CD4-positive, alpha-beta memory T cell (primary cell): Measurements from ENCODE around the gene AK5. TPM values are rescaled to one million over a fixed set of nuclear protein-coding genes. Genes with fewer than 3 reads are reported as not detected.

Experiments used
- CTCF ChIA-PET: fragments of 350-600 bp; sonication (Branson Sonifier 250); formaldehyde crosslinking; loops from one replicate; lab custom pipeline; 2021; ENCODE audit warnings: inconsistent platforms; ENCODE audit not compliant: partially characterized antibody; lab: Charles Lee
- POLR2A ChIA-PET: fragments of 350-600 bp; sonication (Branson Sonifier 250); formaldehyde crosslinking; loops from one replicate; lab custom pipeline; 2021; ENCODE audit not compliant: partially characterized antibody; lab: Charles Lee
- DNase-seq, 5 donors: peaks; one replicate each; pipeline versions ENCODE4 v3.0.0 to v3.0.0-alpha.2; 2020 to 2022; ENCODE audit warnings: mixed read lengths in 1 of 5
- H3K27ac ChIP-seq: one replicate; pipeline ENCODE4 v1.7.0; 2013; ENCODE audit warnings: low read depth, low read length
- H3K27me3 ChIP-seq: 2 replicates; pipeline ENCODE4 v1.7.0; 2013; ENCODE audit warnings: mild to moderate bottlenecking, low read length, moderate library complexity; ENCODE audit not compliant: insufficient read depth
- H3K36me3 ChIP-seq: 2 replicates; pipeline ENCODE4 v1.7.0; 2013; ENCODE audit warnings: mild to moderate bottlenecking, low read length, moderate library complexity; ENCODE audit not compliant: insufficient read depth
- H3K4me1 ChIP-seq: 2 replicates; pipeline ENCODE4 v1.7.0; 2013; ENCODE audit warnings: mild to moderate bottlenecking, low read length, moderate library complexity; ENCODE audit not compliant: insufficient read depth
- H3K4me3 ChIP-seq, 2 donors: one replicate each; pipeline ENCODE4 v1.7.0; 2013; ENCODE audit warnings: low read length in 2 of 2, mild to moderate bottlenecking in 1 of 2
- H3K9me3 ChIP-seq, 2 donors: one replicate each; pipeline ENCODE4 v1.7.0; 2013; ENCODE audit warnings: low read length in 2 of 2, control low read depth in 1 of 2; ENCODE audit not compliant: control insufficient read depth in 1 of 2
- H3K27ac Mint-ChIP-seq, 7 donors: one replicate each; pipeline ENCODE4 v1.8.0; 2020 to 2021; ENCODE audit warnings: mixed read lengths in 7 of 7, mild to moderate bottlenecking in 6 of 7, inconsistent platforms in 3 of 7, moderate library complexity in 3 of 7
- H3K27me3 Mint-ChIP-seq, 2 donors: one replicate each; pipeline ENCODE4 v1.8.0; 2020 to 2021; ENCODE audit warnings: mixed read lengths in 2 of 2
- H3K36me3 Mint-ChIP-seq, 2 donors: one replicate each; pipeline ENCODE4 v1.8.0; 2020 to 2021; ENCODE audit warnings: mixed read lengths in 2 of 2, inconsistent platforms in 1 of 2, mild to moderate bottlenecking in 1 of 2
- H3K4me1 Mint-ChIP-seq, 4 donors: one replicate each; pipeline ENCODE4 v1.8.0; 2020 to 2021; ENCODE audit warnings: mixed read lengths in 4 of 4, mild to moderate bottlenecking in 1 of 4
- H3K4me3 Mint-ChIP-seq, 8 donors: one replicate each; pipeline ENCODE4 v1.8.0; 2020 to 2021; ENCODE audit warnings: mixed read lengths in 8 of 8, mild to moderate bottlenecking in 7 of 8, moderate library complexity in 6 of 8, inconsistent platforms in 3 of 8
- H3K9me3 Mint-ChIP-seq, 8 donors: one replicate each; pipeline ENCODE4 v1.8.0; 2020 to 2021; ENCODE audit warnings: mixed read lengths in 8 of 8, mild to moderate bottlenecking in 5 of 8, inconsistent platforms in 3 of 8, moderate library complexity in 1 of 8
- intact Hi-C: fragments of 100-400 bp; cut with micrococcal nuclease; formaldehyde crosslinking; loops from one replicate; pipeline ENCODE4 v1.15.1; 2023
- polyA plus RNA-seq, 2 donors: library from polyadenylated mRNA; unstranded; fragments of 300-500 nt; fragmentation: Illumina TruSeq; gene quantifications; one replicate each; pipeline ENCODE4 v1.2.3, GENCODE V29; 2021
- total RNA-seq, 2 experiments: library from RNA; stranded (reverse); gene quantifications; one replicate each; pipeline ENCODE4 v1.2.3, GENCODE V29; 2021

Gene AK5
- total and polyA plus RNA-seq, 4 experiments from 2014 or later = 17.0 to 25.5 (median 19.3) TPM

- Histone ChIP-seq H3K4me3 (no peak overlapping the region), H3K27ac (no peak overlapping the region), H3K36me3 (no peaks in the 10 kb centered on the region), H3K27me3 (no peaks in the 10 kb centered on the region), H3K9me3 (no peaks in the 10 kb centered on the region), H3K4me1 (peaks cover 3% of the 10 kb centered on the region)
- DNase-seq = no peak
- ChIA-PET CTCF (interaction anchor here (1.1 kb wide), 2 partner anchors 19 to 27 kb away, joined by 3 read pairs; no protein-coding TSS in a partner anchor), POLR2A (no interaction called here)
- H3K27ac Mint-ChIP-seq = no peak overlapping the region
- peaks cover 2 to 7% of the 10 kb centered on the region in 2 donors for H3K27me3 Mint-ChIP-seq
- H3K4me1 Mint-ChIP-seq = peaks cover 4 to 21% (median 15%) of the 10 kb centered on the region in 4 donors
- intact Hi-C loops = no loop called here
- no peak overlapping the region for H3K4me3 Mint-ChIP-seq
- peaks cover 0 to 3% of the 10 kb centered on the region in 2 donors for H3K36me3 Mint-ChIP-seq
- peaks cover 0 to 5% (median 0%) of the 10 kb centered on the region in 8 donors for H3K9me3 Mint-ChIP-seq
Observed at GRCh38 chr1:77387553-77387952, 105.7 kb downstream of the AK5 start.

GRCh38 chr1:77388661-77389060 is 106.8 kb downstream of the AK5 start:
- Mint-ChIP-seq H3K27ac (no peak overlapping the region), H3K9me3 (peaks cover 0 to 5% (median 0%) of the 10 kb centered on the region in 8 donors)

GRCh38 chr1:77392486-77392885 is 110.7 kb downstream of the AK5 start:
- no peak for DNase-seq
- no peak overlapping the region for H3K4me3 Mint-ChIP-seq
- no peaks in the 10 kb centered on the region for H3K9me3 ChIP-seq
- peaks cover 0 to 7% of the 10 kb centered on the region in 2 donors for H3K36me3 Mint-ChIP-seq
- peaks cover 2 to 7% of the 10 kb centered on the region in 2 donors for H3K27me3 Mint-ChIP-seq
- no peaks in the 10 kb centered on the region for H3K27me3 ChIP-seq
- H3K4me1 Mint-ChIP-seq = peaks cover 8 to 9% (median 9%) of the 10 kb centered on the region in 4 donors
- H3K27ac ChIP-seq = no peak overlapping the region
- no peak overlapping the region for H3K4me3 ChIP-seq
- peaks cover 3% of the 10 kb centered on the region for H3K4me1 ChIP-seq
- ChIA-PET CTCF (no interaction called here), POLR2A (no interaction called here)
- intact Hi-C loops = no loop called here
- no peak overlapping the region for H3K27ac Mint-ChIP-seq
- peaks cover 0 to 5% (median 0%) of the 10 kb centered on the region in 8 donors for H3K9me3 Mint-ChIP-seq
- no peaks in the 10 kb centered on the region for H3K36me3 ChIP-seq

More at GRCh38 chr1:77388661-77389060, 106.8 kb downstream of the AK5 start:
- H3K4me3 Mint-ChIP-seq = no peak overlapping the region
- H3K4me1 Mint-ChIP-seq = peaks cover 4 to 21% (median 15%) of the 10 kb centered on the region in 4 donors
- H3K4me1 ChIP-seq = peaks cover 3% of the 10 kb centered on the region
- H3K27me3 Mint-ChIP-seq = peaks cover 2 to 9% of the 10 kb centered on the region in 2 donors
- intact Hi-C loops = no loop called here
- no peaks in the 10 kb centered on the region for H3K36me3 ChIP-seq
- H3K27ac ChIP-seq = no peak overlapping the region
- H3K27me3 ChIP-seq = no peaks in the 10 kb centered on the region
- H3K36me3 Mint-ChIP-seq = peaks cover 0 to 3% of the 10 kb centered on the region in 2 donors
- no peak for DNase-seq
- H3K9me3 ChIP-seq = no peaks in the 10 kb centered on the region
- H3K4me3 ChIP-seq = no peak overlapping the region
- ChIA-PET POLR2A (no interaction called here), CTCF (no interaction called here)

- H3K36me3 ChIP-seq = no peaks in the 10 kb centered on the region
- no peaks in the 10 kb centered on the region for H3K27me3 ChIP-seq
- intact Hi-C loops = no loop called here
- H3K27ac Mint-ChIP-seq = peak overlapping the region in 1 of 7 donors; percentile 3
- ChIA-PET CTCF (no interaction called here), POLR2A (no interaction called here)
- peaks cover 0 to 4% (median under 1%) of the 10 kb centered on the region in 4 donors for H3K4me1 Mint-ChIP-seq
- H3K4me1 ChIP-seq = no peaks in the 10 kb centered on the region
- no peak for DNase-seq
- no peak overlapping the region for H3K4me3 ChIP-seq
- H3K9me3 ChIP-seq = no peaks in the 10 kb centered on the region
- peaks cover 0 to 2% (median 0%) of the 10 kb centered on the region in 8 donors for H3K9me3 Mint-ChIP-seq
- H3K27me3 Mint-ChIP-seq = peaks cover 2 to 3% of the 10 kb centered on the region in 2 donors
- no peak overlapping the region for H3K4me3 Mint-ChIP-seq
- H3K27ac ChIP-seq = no peak overlapping the region
- H3K36me3 Mint-ChIP-seq = peaks cover 0 to 6% of the 10 kb centered on the region in 2 donors
Observed at GRCh38 chr1:77394166-77394565, 112.3 kb downstream of the AK5 start.

GRCh38 chr1:77395051-77395450 is 113.2 kb downstream of the AK5 start:
- CTCF ChIA-PET = no interaction called here
- H3K27me3 ChIP-seq = no peaks in the 10 kb centered on the region
- Mint-ChIP-seq H3K4me3 (no peak overlapping the region), H3K27me3 (peaks cover 0 to 2% of the 10 kb centered on the region in 2 donors), H3K9me3 (peaks cover 0 to 2% (median 0%) of the 10 kb centered on the region in 8 donors), H3K36me3 (peaks cover 0 to 4% of the 10 kb centered on the region in 2 donors), H3K27ac (no peak overlapping the region), H3K4me1 (peaks cover 0 to 4% (median 0%) of the 10 kb centered on the region in 4 donors)
- no peaks in the 10 kb centered on the region for H3K36me3 ChIP-seq
- intact Hi-C loops = no loop called here
- no peak for DNase-seq
- POLR2A ChIA-PET = no interaction called here
- no peaks in the 10 kb centered on the region for H3K9me3 ChIP-seq
- no peak overlapping the region for H3K4me3 ChIP-seq
- H3K27ac ChIP-seq = no peak overlapping the region
- H3K4me1 ChIP-seq = no peaks in the 10 kb centered on the region

GRCh38 chr1:77398152-77398551 is 116.3 kb downstream of the AK5 start:
- POLR2A ChIA-PET = no interaction called here
- no peak overlapping the region for H3K4me3 Mint-ChIP-seq

GRCh38 chr1:77399250-77400086 is 117.6 kb downstream of the AK5 start:
- POLR2A ChIA-PET = no interaction called here
- DNase-seq = no peak
- H3K27ac ChIP-seq = no peak overlapping the region
- no peak overlapping the region for H3K4me3 ChIP-seq
- peaks cover 0 to 3% of the 10 kb centered on the region in 2 donors for H3K36me3 Mint-ChIP-seq
- H3K4me1 ChIP-seq = no peaks in the 10 kb centered on the region
- H3K4me3 Mint-ChIP-seq = no peak overlapping the region
- peaks cover 0 to 3% (median 1%) of the 10 kb centered on the region in 4 donors for H3K4me1 Mint-ChIP-seq
- peak overlapping the region in 1 of 7 donors; percentile 13 for H3K27ac Mint-ChIP-seq
- CTCF ChIA-PET = no interaction called here
- no peaks in the 10 kb centered on the region for H3K27me3 ChIP-seq
- peaks cover 0 to 9% (median 2%) of the 10 kb centered on the region in 8 donors for H3K9me3 Mint-ChIP-seq
- intact Hi-C loops = no loop called here
- no peaks in the 10 kb centered on the region for H3K36me3 ChIP-seq
- H3K9me3 ChIP-seq = no peaks in the 10 kb centered on the region
- no peaks in the 10 kb centered on the region for H3K27me3 Mint-ChIP-seq

More at GRCh38 chr1:77398152-77398551, 116.3 kb downstream of the AK5 start:
- Mint-ChIP-seq H3K27me3 (peaks cover 0 to 2% of the 10 kb centered on the region in 2 donors), H3K36me3 (peaks cover 0 to 4% of the 10 kb centered on the region in 2 donors), H3K9me3 (peaks cover 0 to 2% (median 0%) of the 10 kb centered on the region in 8 donors), H3K4me1 (peaks cover 0 to 4% (median 2%) of the 10 kb centered on the region in 4 donors), H3K27ac (peak overlapping the region in 1 of 7 donors; percentile 7)
- no peak overlapping the region for H3K27ac ChIP-seq
- H3K9me3 ChIP-seq = no peaks in the 10 kb centered on the region
- no peak for DNase-seq
- no peaks in the 10 kb centered on the region for H3K4me1 ChIP-seq
- intact Hi-C loops = no loop called here
- CTCF ChIA-PET = no interaction called here
- H3K4me3 ChIP-seq = no peak overlapping the region
- no peaks in the 10 kb centered on the region for H3K36me3 ChIP-seq
- no peaks in the 10 kb centered on the region for H3K27me3 ChIP-seq
